Activated naive CD4-positive, alpha-beta T cell treated with anti-CD3 and anti-CD28 coated beads, Interleukin-2, amount 50 U/mL, for 72 hours (primary cell): ENCODE measurements around the gene CLSTN1. TPM values are rescaled to one million over a fixed set of nuclear protein-coding genes. Genes with fewer than 3 reads are reported as not detected.

Experiments
- ATAC-seq, 2 donors: fragments of 150-1000 bp; cut with Tn5 transposase; 2 replicates each; pipeline ENCODE4 v1.10.0; 2021; ENCODE audit warnings: mild to moderate bottlenecking in 2 of 2, moderate library complexity in 2 of 2
- DNase-seq, 2 donors: peaks; one replicate each; pipeline ENCODE4 v3.0.0; 2021 to 2022; ENCODE audit warnings: low spot score in 2 of 2
- H3K27ac Mint-ChIP-seq, 2 donors: one replicate each; pipeline ENCODE4 v1.8.0; 2022; ENCODE audit warnings: mild to moderate bottlenecking in 2 of 2, mixed read lengths in 2 of 2
- H3K36me3 Mint-ChIP-seq, 2 donors: one replicate each; pipeline ENCODE4 v1.8.0; 2022; ENCODE audit warnings: mixed read lengths in 2 of 2
- H3K9me3 Mint-ChIP-seq, 2 donors: one replicate each; pipeline ENCODE4 v1.8.0; 2022; ENCODE audit warnings: mixed read lengths in 2 of 2
- total RNA-seq, 2 donors: library from RNA; stranded (reverse); gene quantifications; one replicate each; pipeline ENCODE4 v1.2.3, GENCODE V29; 2022

Gene CLSTN1
- total RNA-seq, 2 donors from 2014 or later, result 15.6 to 43.3 TPM

DNA sequence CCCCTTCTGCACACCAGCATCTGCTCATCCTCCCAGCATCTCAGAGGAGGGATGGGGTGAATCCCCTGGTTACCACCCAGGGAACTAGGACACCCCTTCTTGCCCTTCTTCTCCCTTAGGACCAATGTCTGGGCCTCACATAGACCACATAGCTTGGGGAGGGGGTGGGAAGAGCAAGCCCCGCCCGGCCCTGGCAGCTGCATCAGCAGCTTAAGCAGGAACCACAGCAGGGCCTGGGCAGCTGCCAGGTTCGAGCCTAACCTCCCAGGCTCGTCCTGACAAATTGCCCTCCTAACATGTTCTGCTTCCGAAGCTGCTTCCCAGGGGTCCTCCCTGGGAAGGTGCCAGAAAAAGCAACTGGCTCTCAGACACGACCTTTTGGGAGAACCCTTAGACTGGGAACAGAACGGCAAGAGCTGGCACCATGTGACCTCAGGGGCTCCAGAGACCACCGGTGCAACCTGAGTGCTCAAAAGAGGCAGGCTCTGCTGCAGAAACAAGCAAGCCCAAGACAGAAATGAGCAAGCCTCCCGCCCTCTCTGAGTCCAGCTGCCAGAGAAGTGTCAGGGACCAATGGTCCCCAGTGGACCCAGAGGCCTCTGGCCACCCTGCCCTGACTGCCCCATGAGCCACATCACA, 18.4 kb upstream of the CLSTN1 start:
- Mint-ChIP-seq H3K27ac (peak overlapping the region in 1 of 2 donors; percentile 14), H3K9me3 (no peaks in the 10 kb centered on the region), H3K36me3 (no peaks in the 10 kb centered on the region)
- no peak for DNase-seq
- no peak for ATAC-seq

DNA sequence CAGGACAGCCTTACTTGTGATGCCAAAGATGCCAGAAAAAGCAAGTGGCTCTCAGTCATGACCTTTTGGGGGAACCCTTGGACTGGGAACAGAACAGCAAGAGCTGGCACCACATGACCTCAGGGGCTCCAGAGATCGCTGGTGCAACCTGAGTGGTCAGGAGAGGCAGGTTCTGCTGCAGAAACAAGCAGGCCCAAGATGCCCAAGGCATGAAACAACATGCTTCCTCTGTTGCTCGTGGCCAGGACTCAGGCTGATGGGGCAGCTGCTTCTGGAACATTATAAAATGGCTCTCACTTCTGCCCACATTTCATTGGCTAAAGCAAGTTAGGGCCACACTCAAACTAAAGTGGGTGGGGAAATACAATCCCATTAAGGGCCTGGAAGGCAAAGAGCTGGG, 17.7 kb upstream of the CLSTN1 start:
- Mint-ChIP-seq H3K9me3 (no peaks in the 10 kb centered on the region), H3K36me3 (no peaks in the 10 kb centered on the region), H3K27ac (peak overlapping the region in 1 of 2 donors; percentile 70)
- ATAC-seq (no peak), DNase-seq (no peak)

DNA sequence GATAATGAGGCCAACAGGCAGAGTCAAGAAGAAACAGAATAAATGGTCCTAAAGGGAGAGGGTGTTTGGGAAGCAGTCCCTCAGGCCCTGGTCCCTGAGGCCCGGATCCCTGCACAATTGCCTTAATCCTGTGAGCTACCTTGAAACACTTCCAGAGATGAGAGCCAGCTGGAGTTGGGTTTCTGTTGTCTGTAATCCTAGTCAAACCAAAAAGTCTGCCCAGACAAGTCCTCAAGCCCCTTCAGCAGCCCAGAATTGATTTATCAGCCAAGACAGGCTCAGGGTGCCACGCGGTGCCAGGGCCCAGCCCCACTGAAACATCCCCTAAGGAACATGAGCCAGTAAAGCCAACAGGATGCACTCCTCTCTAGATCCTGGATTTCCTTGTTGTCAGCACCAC, 16.4 kb upstream of the CLSTN1 start:
- H3K36me3 Mint-ChIP-seq, result no peaks in the 10 kb centered on the region
- no peaks in the 10 kb centered on the region for H3K9me3 Mint-ChIP-seq
- DNase-seq (no peak), ATAC-seq (no peak)
- peak overlapping the region; percentile 70 to 93 for H3K27ac Mint-ChIP-seq

DNA sequence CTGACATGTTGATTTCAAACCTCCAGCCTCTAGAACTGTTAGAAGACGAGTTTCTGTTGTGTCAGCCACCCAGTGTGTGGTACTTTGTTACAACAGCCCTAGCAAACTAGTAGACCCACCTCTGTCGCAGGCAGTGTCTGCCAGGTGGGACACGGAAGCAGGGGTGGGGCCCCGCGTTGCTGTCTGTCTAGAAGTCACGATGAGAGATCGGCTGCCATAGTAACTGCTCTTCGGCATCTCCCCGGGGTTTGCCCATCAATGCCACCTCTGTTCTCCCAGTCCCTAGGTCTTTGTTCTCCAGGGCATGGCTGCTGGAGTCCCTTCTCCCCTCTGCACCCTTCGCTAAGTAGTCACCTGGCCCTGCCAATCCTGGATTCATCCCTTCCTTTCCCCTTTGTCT, 15.2 kb upstream of the CLSTN1 start:
- Mint-ChIP-seq H3K36me3 (no peaks in the 10 kb centered on the region), H3K27ac (no peak overlapping the region), H3K9me3 (no peaks in the 10 kb centered on the region)
- no peak for ATAC-seq
- DNase-seq, result no peak

DNA sequence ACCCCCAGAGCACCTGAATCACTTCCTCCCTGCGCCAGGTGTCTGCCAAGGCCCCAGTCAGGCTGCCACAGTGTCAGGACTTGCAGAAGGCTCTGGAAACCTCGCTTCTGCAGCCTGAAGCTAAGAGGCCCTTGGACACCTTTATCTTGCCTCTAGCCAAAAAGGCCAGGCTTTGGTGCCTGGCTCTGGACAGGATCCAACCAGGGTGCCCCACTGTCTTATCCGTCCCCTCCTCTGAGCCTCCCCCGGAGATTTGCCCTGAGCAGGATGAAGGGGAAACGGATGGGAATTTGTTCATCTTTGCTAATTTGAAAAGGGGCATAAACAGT, 12.8 kb upstream of the CLSTN1 start:
- ATAC-seq, result no peak
- H3K27ac Mint-ChIP-seq, result no peak overlapping the region
- DNase-seq, result no peak
- no peaks in the 10 kb centered on the region for H3K9me3 Mint-ChIP-seq
- no peaks in the 10 kb centered on the region for H3K36me3 Mint-ChIP-seq

DNA sequence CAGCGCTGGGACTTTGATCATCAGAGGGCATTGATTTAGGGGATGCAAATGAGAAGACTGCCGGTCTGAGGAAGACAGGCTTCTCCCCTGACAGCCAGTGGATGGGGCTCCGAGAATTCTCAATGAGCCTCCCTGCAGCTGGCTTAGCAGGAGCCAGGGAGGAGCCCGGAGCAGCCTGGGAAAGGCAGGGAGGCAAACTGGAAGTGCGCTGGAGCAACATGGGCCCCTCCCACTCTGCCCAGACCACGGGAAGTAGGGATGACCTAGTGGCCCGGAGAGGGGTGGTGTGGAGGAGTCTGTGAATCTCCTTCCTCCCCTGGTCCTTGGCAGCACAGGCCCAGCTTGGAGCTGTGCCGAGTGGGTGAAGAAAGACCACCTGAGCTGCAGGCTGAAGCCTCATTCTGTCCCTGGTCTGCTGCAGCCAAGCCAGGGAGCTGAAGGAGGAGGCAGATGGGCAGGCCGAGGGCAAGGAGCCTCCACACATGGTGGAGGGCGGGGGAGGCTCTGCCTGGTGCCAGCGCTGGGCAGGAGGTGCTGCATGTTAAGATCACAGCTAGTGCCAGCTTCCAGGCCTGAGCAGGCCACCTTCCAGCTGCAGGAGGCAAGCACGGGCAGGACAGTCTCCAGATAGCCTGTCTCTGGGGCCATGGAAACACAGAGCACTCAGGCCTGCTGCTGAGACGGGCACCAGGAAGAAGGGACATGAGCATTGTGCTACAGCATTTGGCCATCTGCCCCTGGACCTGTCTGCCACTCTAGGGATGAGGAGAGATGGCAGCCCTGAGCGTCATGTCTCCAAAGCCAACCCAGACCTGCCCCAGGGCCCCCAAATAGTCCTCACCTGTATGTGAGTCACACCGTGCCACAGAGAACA, 12.2 kb upstream of the CLSTN1 start:
- Mint-ChIP-seq H3K9me3 (no peaks in the 10 kb centered on the region), H3K36me3 (no peaks in the 10 kb centered on the region), H3K27ac (no peak overlapping the region)
- ATAC-seq (no peak), DNase-seq (no peak)

DNA sequence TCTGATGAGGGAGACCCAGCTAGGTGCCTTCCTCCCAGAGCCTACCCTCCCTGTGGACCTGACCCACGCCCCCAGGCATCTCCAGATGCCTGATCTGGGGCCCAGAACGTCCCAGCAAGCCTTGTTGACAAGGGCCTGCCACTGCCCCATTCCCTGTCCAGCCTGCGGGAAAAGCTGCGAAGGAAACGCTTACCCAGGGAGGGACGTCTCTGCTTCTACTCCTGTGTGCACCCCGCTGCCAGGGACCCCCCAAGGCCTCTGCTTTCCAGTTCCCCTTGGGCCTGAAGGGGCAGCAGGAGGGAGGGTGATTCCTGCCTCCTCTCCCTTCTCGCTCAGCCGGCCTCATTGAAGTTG, 11.6 kb upstream of the CLSTN1 start:
- DNase-seq (no peak), ATAC-seq (no peak)
- Mint-ChIP-seq H3K36me3 (no peaks in the 10 kb centered on the region), H3K27ac (no peak overlapping the region), H3K9me3 (no peaks in the 10 kb centered on the region)

DNA sequence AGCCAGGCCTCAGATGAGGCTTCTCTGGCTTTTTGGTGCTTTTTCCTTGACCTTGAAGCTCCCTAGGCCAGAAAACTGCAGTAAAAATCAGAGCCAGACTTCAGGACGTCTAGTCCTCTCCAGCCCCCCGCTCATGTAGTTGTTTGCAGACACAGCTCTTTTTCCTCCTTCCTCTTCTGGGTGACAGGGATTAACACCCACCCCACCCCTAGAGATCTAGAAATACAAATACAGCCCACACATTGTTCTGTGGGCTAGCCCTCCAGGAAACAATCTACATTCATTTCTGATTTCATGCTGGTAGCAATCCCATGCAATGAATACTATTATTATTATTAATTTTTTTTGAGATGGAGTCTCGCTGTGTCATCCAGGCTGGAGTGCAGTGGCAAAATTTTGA, 9.9 kb upstream of the CLSTN1 start:
- no peak for DNase-seq
- Mint-ChIP-seq H3K9me3 (no peaks in the 10 kb centered on the region), H3K36me3 (no peaks in the 10 kb centered on the region), H3K27ac (no peak overlapping the region)
- ATAC-seq, result no peak

DNA sequence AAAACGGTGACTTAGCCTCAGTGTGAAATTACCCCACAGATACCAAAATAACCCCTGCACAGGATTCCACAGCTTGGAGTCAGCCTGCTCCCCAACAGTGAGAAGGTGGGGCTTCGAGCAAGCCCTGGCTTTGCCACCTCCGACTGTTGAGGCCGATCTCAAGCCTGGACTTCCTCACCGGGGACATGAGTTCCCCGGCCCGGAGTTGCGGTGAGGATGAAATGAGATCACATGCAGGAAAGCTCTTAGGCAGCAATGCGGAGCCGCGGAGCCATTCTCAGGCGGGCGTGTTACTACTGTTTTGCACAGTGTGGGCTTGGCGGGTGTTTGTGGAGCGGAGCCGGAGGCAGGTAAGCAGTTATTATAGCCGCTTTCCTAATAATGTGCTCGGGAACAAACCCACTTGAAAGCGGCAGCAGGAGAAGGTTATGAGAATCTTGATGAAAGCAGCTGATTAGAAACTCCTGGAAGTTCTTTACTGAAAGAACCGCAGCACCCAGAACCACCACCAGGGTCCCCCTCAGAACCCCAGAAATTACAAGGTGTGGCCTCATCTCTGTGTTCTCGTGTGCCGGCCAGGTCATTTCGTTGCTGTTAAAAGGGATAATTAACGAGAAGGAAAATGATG, 3.9 kb upstream of the CLSTN1 start:
- ATAC-seq (no peak), DNase-seq (no peak)
- H3K27ac Mint-ChIP-seq, result no peak overlapping the region
- no peaks in the 10 kb centered on the region for H3K9me3 Mint-ChIP-seq
- peaks cover 4 to 5% of the 10 kb centered on the region in 2 donors for H3K36me3 Mint-ChIP-seq

DNA sequence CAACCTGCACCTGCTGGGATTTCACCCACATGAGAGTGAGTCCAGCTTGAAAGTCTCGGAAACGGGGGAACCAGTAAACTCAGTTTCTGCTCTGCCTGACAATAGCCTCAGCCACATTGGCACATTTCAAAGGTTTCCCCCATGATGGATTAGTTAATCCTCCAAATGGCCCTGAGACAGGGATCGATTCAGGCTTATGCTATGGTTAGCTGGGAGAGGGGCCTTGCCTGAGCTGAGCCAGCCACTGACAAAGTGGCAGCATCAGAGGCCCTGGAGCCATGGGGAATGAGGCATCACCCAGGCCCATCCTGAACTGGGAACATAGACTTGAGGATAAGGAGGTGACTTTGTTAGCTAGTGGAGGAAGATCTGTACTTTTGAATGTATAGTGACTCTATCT, 2.9 kb upstream of the CLSTN1 start:
- ATAC-seq (no peak), DNase-seq (no peak)
- Mint-ChIP-seq H3K36me3 (peaks cover 7 to 10% of the 10 kb centered on the region in 2 donors), H3K27ac (no peak overlapping the region), H3K9me3 (no peaks in the 10 kb centered on the region)

DNA sequence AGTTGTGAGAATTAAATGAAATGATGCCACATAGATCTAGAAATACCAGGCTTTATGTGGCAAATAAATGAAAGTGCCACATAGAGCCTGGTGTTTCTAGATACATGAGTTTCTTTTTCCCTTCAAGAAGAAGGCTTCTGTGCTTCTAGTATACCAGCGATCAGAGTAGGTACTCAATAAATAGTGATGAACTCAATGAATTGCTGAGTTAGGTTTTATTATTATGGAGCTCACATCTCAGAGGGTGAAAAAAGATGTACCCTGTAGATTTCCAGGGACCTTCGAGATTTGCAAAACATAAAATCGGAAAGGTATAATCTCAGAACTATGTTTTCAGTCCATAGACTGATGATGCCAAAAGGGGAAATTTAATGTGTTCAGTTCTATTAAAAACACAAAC, 2.3 kb upstream of the CLSTN1 start:
- H3K9me3 Mint-ChIP-seq, result no peaks in the 10 kb centered on the region
- ATAC-seq (no peak), DNase-seq (no peak)
- peaks cover 7 to 10% of the 10 kb centered on the region in 2 donors for H3K36me3 Mint-ChIP-seq
- no peak overlapping the region for H3K27ac Mint-ChIP-seq

DNA sequence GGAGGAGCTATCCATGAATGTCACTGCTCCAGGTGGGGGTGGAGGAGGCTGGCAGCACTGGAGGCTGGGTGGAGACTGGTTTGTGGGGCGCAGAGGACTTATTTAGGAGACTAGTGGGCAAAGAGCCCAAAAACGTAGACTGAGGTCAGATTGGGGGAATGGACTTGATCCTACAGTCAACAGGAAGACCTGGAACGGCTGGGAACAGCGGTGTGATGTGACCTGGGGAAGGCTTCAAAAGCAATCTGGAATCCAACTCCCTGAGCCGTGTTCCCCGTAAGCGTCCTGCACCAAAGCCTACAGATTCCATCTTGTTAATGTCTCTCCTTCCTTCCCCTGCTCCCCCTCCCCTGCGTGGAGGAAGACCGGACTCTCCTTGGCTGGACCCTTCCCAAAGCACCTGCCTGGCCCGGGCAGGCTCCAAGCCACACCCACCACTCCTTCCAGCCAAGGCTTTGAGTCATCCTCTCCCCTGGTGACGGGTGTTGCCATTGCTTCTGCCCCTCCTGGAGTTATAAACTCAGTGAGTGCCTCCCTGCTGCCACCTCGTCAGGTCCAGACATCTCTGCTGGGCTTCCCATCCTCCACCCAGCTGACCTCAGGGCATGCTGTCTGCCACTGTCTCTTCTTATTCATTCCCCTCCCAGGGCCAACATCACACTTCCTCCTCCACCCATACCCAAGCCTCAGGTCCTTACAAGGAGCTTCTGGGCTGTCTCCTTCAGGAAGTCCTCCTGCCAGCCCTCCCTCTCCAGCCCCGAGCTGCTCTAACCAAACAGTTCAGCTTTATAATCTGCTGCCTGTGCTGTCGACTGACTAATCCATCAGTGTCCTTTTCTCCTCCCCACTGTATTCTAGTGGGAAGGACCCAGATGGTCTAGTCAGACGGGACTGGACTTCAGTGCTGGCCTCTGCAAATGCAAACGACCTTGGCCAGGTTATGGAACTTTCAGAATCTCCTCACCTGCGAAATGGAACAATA, 1.6 kb upstream of the CLSTN1 start:
- no peaks in the 10 kb centered on the region for H3K9me3 Mint-ChIP-seq
- ATAC-seq (peak; percentile 36 to 60), DNase-seq (peak in 1 of 2 donors; percentile 34)
- H3K27ac Mint-ChIP-seq, result peak overlapping the region in 1 of 2 donors; percentile 80
- peaks cover 7 to 10% of the 10 kb centered on the region in 2 donors for H3K36me3 Mint-ChIP-seq

DNA sequence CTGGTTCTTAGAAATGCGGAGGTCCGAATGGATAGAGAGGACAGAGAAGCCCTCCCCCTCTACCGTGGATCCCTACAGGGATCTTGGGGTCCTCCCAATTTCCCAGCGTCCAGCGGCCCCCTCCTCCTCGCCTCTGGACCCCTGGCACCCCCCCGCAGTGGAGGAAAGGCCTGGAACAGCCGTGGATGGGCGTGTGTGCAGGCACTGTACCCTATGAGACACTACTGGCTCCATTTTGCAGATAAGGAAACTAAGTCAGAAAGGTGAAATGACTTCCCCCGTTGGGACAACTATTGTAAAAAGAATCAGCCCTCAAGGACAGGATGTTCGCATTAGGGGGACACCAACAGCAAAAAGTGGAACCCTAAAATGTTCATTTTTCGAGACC, 931 bp upstream of the CLSTN1 start:
- DNase-seq (no peak), ATAC-seq (no peak)
- H3K9me3 Mint-ChIP-seq, result no peaks in the 10 kb centered on the region
- H3K27ac Mint-ChIP-seq, result no peak overlapping the region
- H3K36me3 Mint-ChIP-seq, result peaks cover 7 to 10% of the 10 kb centered on the region in 2 donors

DNA sequence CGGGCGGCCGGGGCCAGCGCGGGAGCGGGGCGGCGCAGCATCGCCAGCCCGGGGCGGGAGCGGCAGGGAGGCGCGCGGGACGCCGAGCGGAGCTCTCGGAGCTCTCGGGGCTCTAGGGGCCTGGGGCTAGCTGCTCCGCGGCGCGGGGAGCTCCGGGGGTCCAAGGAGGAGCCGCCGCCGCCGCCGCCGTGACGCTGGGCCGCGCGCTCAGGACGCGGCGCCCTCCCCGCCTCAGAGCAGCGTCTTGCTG, 147 bp downstream of the CLSTN1 start:
- ATAC-seq (peak; percentile 34 to 42), DNase-seq (no peak)
- Mint-ChIP-seq H3K9me3 (no peaks in the 10 kb centered on the region), H3K36me3 (peaks cover 7 to 10% of the 10 kb centered on the region in 2 donors), H3K27ac (no peak overlapping the region)

DNA sequence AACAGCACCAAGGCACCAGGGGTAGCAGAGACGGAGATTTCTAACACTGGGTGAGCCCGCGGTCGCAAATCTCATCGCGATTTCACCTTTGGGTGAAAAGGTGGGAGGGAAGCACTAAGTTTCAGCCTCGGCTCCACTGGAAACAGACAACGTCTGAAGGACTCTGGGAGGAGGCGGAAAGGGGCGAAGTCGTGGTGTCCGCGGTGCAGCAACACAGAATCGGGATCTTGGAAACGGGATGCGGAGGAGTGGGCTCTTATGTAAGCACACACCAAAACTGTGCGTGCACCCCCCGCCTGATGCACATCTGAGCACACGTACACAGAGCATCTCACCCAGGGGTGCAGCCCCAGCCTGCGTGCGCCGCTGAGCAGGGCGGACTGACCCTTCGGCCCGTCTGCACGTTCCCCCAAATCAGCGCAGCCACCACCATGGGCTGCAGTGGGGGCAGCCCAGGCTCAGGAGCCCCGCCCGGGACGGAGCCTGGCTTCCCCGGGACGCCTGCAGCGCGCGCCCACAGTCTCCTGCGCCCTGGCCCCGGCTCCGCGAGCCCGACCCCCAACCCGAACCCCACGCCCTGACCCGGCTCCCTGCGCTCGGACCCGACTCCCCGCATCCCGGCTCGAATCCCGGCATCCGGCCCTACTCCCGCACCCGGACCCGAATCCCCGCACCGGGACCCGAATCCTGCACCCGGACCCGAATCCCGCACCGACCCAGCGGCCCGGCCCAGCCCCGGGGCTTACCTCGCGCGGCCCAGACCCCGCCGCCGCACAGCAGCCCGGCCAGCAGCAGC, 670 bp downstream of the CLSTN1 start:
- Mint-ChIP-seq H3K36me3 (peaks cover 7 to 10% of the 10 kb centered on the region in 2 donors), H3K9me3 (no peaks in the 10 kb centered on the region), H3K27ac (peak overlapping the region; percentile 63 to 92)
- peak in 1 of 2 donors; percentile 42 for DNase-seq
- peak; percentile 25 to 43 for ATAC-seq

DNA sequence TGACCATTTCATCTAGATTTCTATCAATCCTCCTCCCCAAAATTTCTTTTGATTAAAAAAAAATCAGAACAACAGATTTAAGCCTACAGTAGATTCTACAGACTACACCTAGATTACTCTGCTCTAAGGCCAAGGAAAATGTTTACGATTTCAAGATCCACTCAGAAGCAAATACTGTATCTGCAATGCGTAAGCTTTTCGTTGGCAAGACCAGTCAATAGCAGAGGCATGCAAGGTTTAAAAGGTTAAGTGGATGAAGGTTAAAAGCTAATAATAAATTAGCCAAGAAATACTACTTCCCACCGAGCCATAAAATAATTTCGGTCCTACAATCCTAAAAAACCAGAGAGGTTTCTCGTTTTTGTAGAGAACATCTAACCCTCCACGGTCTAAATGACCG, 1.3 kb downstream of the CLSTN1 start:
- peaks cover 7 to 10% of the 10 kb centered on the region in 2 donors for H3K36me3 Mint-ChIP-seq
- no peaks in the 10 kb centered on the region for H3K9me3 Mint-ChIP-seq
- DNase-seq (no peak), ATAC-seq (no peak)
- peak overlapping the region; percentile 63 to 92 for H3K27ac Mint-ChIP-seq
